Measurements from ENCODE around the gene MRS2.

MRS2 gene

GRCh38 chr6:24455061-24455460 is 52.3 kb downstream of the MRS2 start:
- H4K20me1 ChIP-seq (ENCODE audit: insufficient read depth, low read length): no peaks in the 10 kb centered on the region
- DNase-seq: no peak
- H3K9ac ChIP-seq (ENCODE audit: low read length): no peak overlapping the region
- H3K79me2 ChIP-seq (ENCODE audit: low read length): no peaks in the 10 kb centered on the region
- TF ChIP-seq EZH2 (optimal IDR thresholded peaks at IDR 0.05; ENCODE audit: low read depth, low read length) (no peak), EZH2phosphoT487 (IDR thresholded peaks at IDR 0.05; ENCODE audit: low read length) (no peak), CTCF (IDR thresholded peaks at IDR 0.05; ENCODE audit: low read length) (no peak)
- no peak overlapping the region for H3K27ac ChIP-seq (ENCODE audit: low read length)
- no peak overlapping the region for H2AFZ ChIP-seq (ENCODE audit: low read length)
- no peak overlapping the region for H3K4me2 ChIP-seq (ENCODE audit: low read depth, low read length)
- no peaks in the 10 kb centered on the region for H3K9me2 ChIP-seq (replicated peaks; ENCODE audit: insufficient read depth, low read length)
- no peaks in the 10 kb centered on the region for H3K36me3 ChIP-seq (replicated peaks; ENCODE audit: insufficient read depth, low read length)
- no peaks in the 10 kb centered on the region for H3F3A ChIP-seq (ENCODE audit: insufficient read depth, low read length)
- H3K27me3 ChIP-seq (replicated peaks; ENCODE audit: insufficient read depth, low read length): no peaks in the 10 kb centered on the region
- no peak overlapping the region for H3K4me3 ChIP-seq (ENCODE audit: low read length)
- H3K9me3 ChIP-seq (replicated peaks; ENCODE audit: insufficient read depth, low read length): no peaks in the 10 kb centered on the region
- no peaks in the 10 kb centered on the region for H3K4me1 ChIP-seq (ENCODE audit: low read length)

- no peaks in the 10 kb centered on the region for H3K79me2 ChIP-seq (ENCODE audit: low read length)
- no peaks in the 10 kb centered on the region for H3F3A ChIP-seq (ENCODE audit: insufficient read depth, low read length)
- DNase-seq: no peak
- H3K4me3 ChIP-seq (ENCODE audit: low read length): no peak overlapping the region
- no peak for TF ChIP-seq EZH2 (optimal IDR thresholded peaks at IDR 0.05; ENCODE audit: low read depth, low read length)
- no peak for TF ChIP-seq CTCF (IDR thresholded peaks at IDR 0.05; ENCODE audit: low read length)
- no peak for TF ChIP-seq EZH2phosphoT487 (IDR thresholded peaks at IDR 0.05; ENCODE audit: low read length)
- H3K9me3 ChIP-seq (replicated peaks; ENCODE audit: insufficient read depth, low read length): no peaks in the 10 kb centered on the region
- no peak overlapping the region for H3K4me2 ChIP-seq (ENCODE audit: low read depth, low read length)
- H3K9ac ChIP-seq (ENCODE audit: low read length): no peak overlapping the region
- H2AFZ ChIP-seq (ENCODE audit: low read length): no peak overlapping the region
- H3K9me2 ChIP-seq (replicated peaks; ENCODE audit: insufficient read depth, low read length): no peaks in the 10 kb centered on the region
- no peak overlapping the region for H3K27ac ChIP-seq (ENCODE audit: low read length)
- H3K27me3 ChIP-seq (replicated peaks; ENCODE audit: insufficient read depth, low read length): no peaks in the 10 kb centered on the region
- H3K36me3 ChIP-seq (replicated peaks; ENCODE audit: insufficient read depth, low read length): no peaks in the 10 kb centered on the region
- H3K4me1 ChIP-seq (ENCODE audit: low read length): no peaks in the 10 kb centered on the region
- H4K20me1 ChIP-seq (ENCODE audit: insufficient read depth, low read length): no peaks in the 10 kb centered on the region
Observed at GRCh38 chr6:24458134-24458533, 55.4 kb downstream of the MRS2 start.

- Histone ChIP-seq H3K9me2 (replicated peaks; ENCODE audit: insufficient read depth, low read length) (no peaks in the 10 kb centered on the region), H3K4me2 (ENCODE audit: low read depth, low read length) (no peak overlapping the region), H3K27me3 (replicated peaks; ENCODE audit: insufficient read depth, low read length) (no peaks in the 10 kb centered on the region), H3K79me2 (ENCODE audit: low read length) (no peaks in the 10 kb centered on the region), H3F3A (ENCODE audit: insufficient read depth, low read length) (no peaks in the 10 kb centered on the region), H4K20me1 (ENCODE audit: insufficient read depth, low read length) (no peaks in the 10 kb centered on the region), H3K36me3 (replicated peaks; ENCODE audit: insufficient read depth, low read length) (no peaks in the 10 kb centered on the region), H3K4me1 (ENCODE audit: low read length) (no peaks in the 10 kb centered on the region), H3K27ac (ENCODE audit: low read length) (no peak overlapping the region), H3K4me3 (ENCODE audit: low read length) (no peak overlapping the region), H3K9ac (ENCODE audit: low read length) (no peak overlapping the region), H3K9me3 (replicated peaks; ENCODE audit: insufficient read depth, low read length) (no peaks in the 10 kb centered on the region), H2AFZ (ENCODE audit: low read length) (no peak overlapping the region)
- no peak for TF ChIP-seq EZH2 (optimal IDR thresholded peaks at IDR 0.05; ENCODE audit: low read depth, low read length)
- no peak for TF ChIP-seq CTCF (IDR thresholded peaks at IDR 0.05; ENCODE audit: low read length)
- TF ChIP-seq EZH2phosphoT487 (IDR thresholded peaks at IDR 0.05; ENCODE audit: low read length): no peak
- DNase-seq: no peak
Observed at GRCh38 chr6:24458941-24459340, 56.2 kb downstream of the MRS2 start.
